Measurements from ENCODE around the gene MAJIN. TPM values are rescaled to one million over a fixed set of nuclear protein-coding genes. Genes with fewer than 3 reads are reported as not detected.

The MAJIN gene
- total RNA-seq, 1 experiment from 2014 or later: not detected

- TF ChIP-seq CTCF (conservative IDR thresholded peaks at IDR 0.05; ENCODE audit: low read depth, low read length): no peak
- no peak for TF ChIP-seq EZH2 (IDR thresholded peaks at IDR 0.05; ENCODE audit: borderline replicate concordance, low read depth, low read length, poor library complexity, severe bottlenecking)
- H3K9me3 ChIP-seq (ENCODE audit: low read depth, low read length, poor library complexity, severe bottlenecking): no peaks in the 10 kb centered on the region
- no peaks in the 10 kb centered on the region for H3K36me3 ChIP-seq (ENCODE audit: insufficient read depth, low read length, poor library complexity, severe bottlenecking)
- DNase-seq (ENCODE audit: low spot score): no peak
- ChIA-PET CTCF (no interaction called here), POLR2A (ENCODE audit: low non-redundant PET) (no interaction called here)
- intact Hi-C loops (cut with micrococcal nuclease; ENCODE audit: unreplicated experiment): no loop called here
- no peaks in the 10 kb centered on the region for H3K4me1 ChIP-seq (ENCODE audit: insufficient read depth, low read length, poor library complexity, severe bottlenecking)
- no peak overlapping the region for H3K4me3 ChIP-seq (ENCODE audit: low read depth, low read length, poor library complexity, severe bottlenecking)
- no peak overlapping the region for H3K27ac ChIP-seq (ENCODE audit: low read depth, low read length, poor library complexity, severe bottlenecking)
- no peaks in the 10 kb centered on the region for H3K27me3 ChIP-seq (replicated peaks; ENCODE audit: insufficient read depth, low read depth, low read length, poor library complexity)
- BruUV-seq (replicated peaks): no TSS peak
Measured at GRCh38 chr11:64967375-64967774, 4.5 kb downstream of the MAJIN start.

GRCh38 chr11:64963072-64963631 lies 8.8 kb downstream of the MAJIN start:
- intact Hi-C loops (cut with micrococcal nuclease; ENCODE audit: unreplicated experiment): no loop called here
- Histone ChIP-seq H3K9me3 (ENCODE audit: low read depth, low read length, poor library complexity, severe bottlenecking) (no peaks in the 10 kb centered on the region), H3K4me1 (ENCODE audit: insufficient read depth, low read length, poor library complexity, severe bottlenecking) (no peaks in the 10 kb centered on the region), H3K27ac (ENCODE audit: low read depth, low read length, poor library complexity, severe bottlenecking) (no peak overlapping the region), H3K36me3 (ENCODE audit: insufficient read depth, low read length, poor library complexity, severe bottlenecking) (no peaks in the 10 kb centered on the region), H3K27me3 (replicated peaks; ENCODE audit: insufficient read depth, low read depth, low read length, poor library complexity) (no peaks in the 10 kb centered on the region), H3K4me3 (ENCODE audit: low read depth, low read length, poor library complexity, severe bottlenecking) (no peak overlapping the region)
- DNase-seq (ENCODE audit: low spot score): no peak
- CTCF ChIA-PET: no interaction called here
- BruUV-seq (replicated peaks): no TSS peak
- TF ChIP-seq CTCF (conservative IDR thresholded peaks at IDR 0.05; ENCODE audit: low read depth, low read length) (no peak), EZH2 (IDR thresholded peaks at IDR 0.05; ENCODE audit: borderline replicate concordance, low read depth, low read length, poor library complexity, severe bottlenecking) (no peak)
- POLR2A ChIA-PET (ENCODE audit: low non-redundant PET): no interaction called here

GRCh38 chr11:64960719-64961118 lies 11.2 kb downstream of the MAJIN start:
- H3K9me3 ChIP-seq (ENCODE audit: low read depth, low read length, poor library complexity, severe bottlenecking): no peaks in the 10 kb centered on the region
- DNase-seq (ENCODE audit: low spot score): no peak
- no peaks in the 10 kb centered on the region for H3K4me1 ChIP-seq (ENCODE audit: insufficient read depth, low read length, poor library complexity, severe bottlenecking)
- no peaks in the 10 kb centered on the region for H3K36me3 ChIP-seq (ENCODE audit: insufficient read depth, low read length, poor library complexity, severe bottlenecking)
- H3K27ac ChIP-seq (ENCODE audit: low read depth, low read length, poor library complexity, severe bottlenecking): no peak overlapping the region
- POLR2A ChIA-PET (ENCODE audit: low non-redundant PET): no interaction called here
- no peaks in the 10 kb centered on the region for H3K27me3 ChIP-seq (replicated peaks; ENCODE audit: insufficient read depth, low read depth, low read length, poor library complexity)
- CTCF ChIA-PET: no interaction called here
- BruUV-seq (replicated peaks): no TSS peak
- TF ChIP-seq EZH2 (IDR thresholded peaks at IDR 0.05; ENCODE audit: borderline replicate concordance, low read depth, low read length, poor library complexity, severe bottlenecking): no peak
- TF ChIP-seq CTCF (conservative IDR thresholded peaks at IDR 0.05; ENCODE audit: low read depth, low read length): no peak
- intact Hi-C loops (cut with micrococcal nuclease; ENCODE audit: unreplicated experiment): no loop called here
- H3K4me3 ChIP-seq (ENCODE audit: low read depth, low read length, poor library complexity, severe bottlenecking): no peak overlapping the region
